ENCODE data around the gene ELFN2. TPM values are rescaled to one million over a fixed set of nuclear protein-coding genes. Genes with fewer than 3 reads are reported as not detected.

Gene ELFN2
- total RNA-seq, 2 donors from 2014 or later: 0.20 TPM; not detected in 1

DNA sequence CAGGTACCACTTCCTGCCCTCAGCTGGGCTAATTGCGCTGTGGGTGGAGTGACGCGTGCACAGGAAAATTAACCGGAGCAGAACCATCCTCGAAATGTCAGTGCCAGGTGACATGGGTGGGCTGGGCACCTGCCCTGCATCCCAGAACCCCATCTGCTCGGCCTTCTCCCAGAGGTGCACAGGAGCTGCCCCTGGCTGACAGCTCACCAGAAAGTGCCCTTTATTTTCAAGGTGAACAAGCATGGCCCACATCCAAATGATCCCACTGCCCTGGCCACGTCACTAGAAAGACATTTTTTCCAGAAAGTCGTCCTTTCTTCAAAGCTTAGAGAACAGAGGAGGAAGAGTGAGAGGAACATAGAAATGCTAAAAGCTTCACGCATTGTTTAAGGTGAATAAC is 4.1 kb upstream of the ELFN2 start:
- intact Hi-C loops (cut with DNase I, micrococcal nuclease): loop anchor here (10.0 kb wide), 1 partner anchor 117 kb away; no protein-coding TSS in a partner anchor
- DNase-seq (no peak), ATAC-seq (no peak)

DNA sequence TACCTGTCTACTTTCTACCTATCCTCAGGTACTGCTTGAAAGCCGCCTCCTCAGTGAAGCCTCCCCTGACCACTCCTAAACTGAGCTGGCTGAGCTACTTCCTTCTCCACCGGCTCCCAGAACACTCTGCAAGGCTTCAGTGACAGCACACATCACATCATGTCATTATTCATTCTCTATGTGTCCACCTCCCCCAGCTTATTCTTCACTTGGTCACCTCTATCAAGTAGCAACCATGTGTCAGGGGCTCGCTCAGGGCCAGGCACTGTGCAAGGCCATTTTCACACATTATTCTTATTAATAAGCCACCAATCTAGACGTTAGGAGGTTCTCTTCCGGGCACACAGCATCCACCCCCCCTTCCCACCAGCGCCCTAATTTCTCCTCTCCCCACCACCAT is 3.7 kb upstream of the ELFN2 start:
- DNase-seq: no peak
- ATAC-seq: no peak
- intact Hi-C loops (cut with DNase I, micrococcal nuclease): loop anchor here (10.0 kb wide), 1 partner anchor 116 kb away; no protein-coding TSS in a partner anchor

DNA sequence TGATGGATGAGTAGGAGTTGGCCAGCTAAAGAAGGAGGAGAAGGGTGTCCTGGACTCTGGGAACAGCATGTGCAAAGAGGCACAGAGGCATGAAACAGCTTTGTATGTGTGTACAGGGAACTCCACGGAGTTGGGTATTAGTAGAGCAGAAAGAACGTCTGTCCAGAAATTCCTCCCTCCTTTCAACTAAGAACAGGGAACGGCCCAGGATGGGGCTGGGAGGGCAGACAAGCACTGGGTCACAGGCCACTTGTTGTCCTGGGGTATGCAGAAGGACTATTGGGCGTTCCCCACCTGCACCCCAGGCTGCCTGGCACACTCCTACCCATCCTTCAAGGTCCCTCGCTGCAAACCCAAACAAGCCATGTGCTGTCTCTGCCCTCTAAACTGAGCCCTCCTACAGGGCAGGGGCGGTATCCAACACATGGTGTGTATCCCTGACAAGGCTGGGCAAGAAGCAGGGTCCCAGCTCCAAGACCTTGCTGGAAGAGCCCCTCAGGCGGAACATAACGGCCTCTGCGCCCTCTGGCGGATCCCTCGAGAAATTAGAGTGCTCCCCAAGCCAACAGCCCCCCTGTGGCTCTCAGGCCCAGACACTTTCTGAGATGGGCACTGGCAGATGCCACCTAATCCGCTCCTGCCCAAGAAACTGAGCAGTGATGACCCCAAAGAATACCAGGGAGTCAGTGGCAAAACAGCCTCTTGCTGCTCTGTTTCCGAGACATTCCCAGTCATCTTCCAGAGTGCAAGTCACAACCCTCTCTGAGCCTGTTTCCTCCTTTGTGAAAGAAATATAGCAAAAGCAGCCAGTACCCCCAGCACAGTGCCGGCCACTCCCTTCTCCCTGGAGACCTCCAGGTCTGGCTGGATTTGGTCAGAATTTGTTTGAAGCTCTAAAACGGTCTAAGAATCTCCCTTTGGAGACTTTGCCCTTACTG is 1.6 kb upstream of the ELFN2 start:
- ATAC-seq: peak; percentile 51
- intact Hi-C loops (cut with DNase I, micrococcal nuclease): no loop called here
- DNase-seq: peak in 1 of 2 donors; percentile 67

DNA sequence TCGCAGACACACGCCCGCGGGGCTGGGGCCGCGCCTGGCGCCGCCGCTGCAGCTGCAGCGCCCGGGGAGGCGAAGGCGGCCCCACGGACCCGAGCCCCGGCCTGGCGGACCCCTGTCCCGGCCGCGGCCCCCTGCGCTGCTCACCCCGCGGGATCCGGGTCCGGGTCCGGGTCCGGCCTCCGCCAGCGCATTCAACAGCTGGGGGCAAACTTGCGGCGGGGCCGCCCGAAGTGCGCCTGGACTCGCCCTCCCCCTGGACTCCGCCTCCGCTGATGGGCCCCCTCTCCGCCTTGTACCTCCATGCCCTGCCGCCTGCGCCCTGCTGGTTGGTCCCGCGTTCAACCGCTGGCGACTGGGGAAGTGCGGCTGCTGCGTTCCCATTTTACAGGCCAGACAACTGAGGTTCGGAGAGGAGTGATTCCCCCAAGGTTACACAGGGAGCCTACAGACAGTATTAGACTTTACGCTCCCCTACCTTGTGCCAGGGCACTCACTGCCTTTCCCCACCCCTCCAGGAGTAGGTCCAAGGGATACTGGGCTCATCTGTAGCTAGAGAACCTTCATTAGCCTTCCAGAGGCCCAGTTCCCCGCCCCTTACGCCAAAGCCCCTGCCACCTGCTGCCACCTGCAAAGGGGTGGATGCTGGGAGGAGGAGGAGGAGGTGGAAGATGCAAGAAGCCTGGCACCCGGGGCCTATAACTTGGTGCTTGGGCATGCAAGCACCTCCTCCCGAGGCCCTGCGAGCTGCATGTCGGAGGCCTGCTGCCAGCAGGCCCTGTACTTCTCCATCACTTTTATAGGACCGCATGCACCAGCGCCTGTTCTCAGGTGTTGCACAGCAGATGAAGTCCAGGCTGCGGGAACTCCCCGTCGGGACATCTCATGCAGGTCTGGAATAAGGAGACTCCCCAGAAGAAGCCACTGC is 694 bp upstream of the ELFN2 start:
- ATAC-seq (no peak), DNase-seq (no peak)
- intact Hi-C loops (cut with DNase I, micrococcal nuclease): no loop called here

DNA sequence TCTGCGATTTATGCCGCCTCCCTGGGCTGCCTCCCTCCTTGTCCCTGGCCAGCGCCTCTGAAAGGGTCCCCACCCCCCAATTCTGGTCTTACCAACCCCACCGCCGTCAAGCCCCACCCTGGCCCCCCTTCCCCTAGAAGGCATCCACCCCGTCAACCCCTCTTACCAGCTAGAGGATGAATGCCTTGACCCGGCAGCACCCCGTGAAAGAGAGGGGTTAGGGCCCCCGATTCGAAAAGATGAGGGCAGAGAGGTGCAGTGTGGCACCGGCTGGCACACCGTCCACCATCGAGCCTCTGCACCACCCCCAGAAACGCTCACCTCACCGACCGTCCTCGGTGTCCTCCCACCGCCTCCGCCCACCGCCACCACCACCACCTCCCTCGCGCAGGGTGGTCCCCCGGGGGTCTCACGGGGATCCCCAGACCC is 559 bp downstream of the ELFN2 start:
- intact Hi-C loops (cut with DNase I, micrococcal nuclease): no loop called here
- no peak for ATAC-seq
- no peak for DNase-seq

DNA sequence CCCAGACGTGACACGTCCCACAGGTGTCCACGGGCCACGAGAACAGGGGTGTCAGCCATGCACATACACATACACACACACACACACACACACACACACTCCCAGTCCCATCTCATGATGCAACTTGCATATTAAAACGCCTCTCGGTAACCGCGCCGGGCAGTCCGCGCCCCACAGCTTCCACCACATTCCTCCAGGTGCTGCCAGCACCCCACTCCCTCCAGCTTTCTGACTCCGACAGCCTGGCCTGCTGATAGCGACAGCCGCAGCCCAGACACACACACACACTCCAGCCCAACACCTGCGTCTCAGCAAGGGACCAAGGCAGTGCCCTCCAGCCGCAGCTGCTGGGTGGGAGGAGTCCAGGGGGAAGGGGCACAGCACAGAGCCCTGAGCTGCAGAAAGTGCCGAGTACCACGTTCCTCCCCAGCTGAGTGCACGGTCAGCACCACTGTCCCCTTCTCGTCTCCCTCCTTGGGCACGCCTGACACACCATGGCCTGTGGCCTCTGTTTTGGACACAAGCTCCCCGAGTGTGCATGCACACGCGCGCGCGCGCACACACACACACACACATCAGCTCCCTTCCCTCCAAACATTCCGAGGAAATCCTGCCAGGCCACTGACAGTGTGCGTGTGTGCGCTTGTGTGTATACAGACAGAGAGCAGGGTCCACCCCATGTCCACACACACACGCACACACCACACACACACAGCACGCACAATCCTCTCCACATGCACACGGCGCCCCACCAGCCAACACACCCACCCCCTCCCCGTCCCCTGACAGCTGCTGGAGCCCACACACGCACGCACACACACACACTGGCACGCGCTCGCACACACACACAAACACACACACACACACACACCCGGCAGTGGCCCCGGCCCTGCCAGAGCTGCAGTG is 1.2 kb downstream of the ELFN2 start:
- no peak for ATAC-seq
- intact Hi-C loops (cut with DNase I, micrococcal nuclease): no loop called here

DNA sequence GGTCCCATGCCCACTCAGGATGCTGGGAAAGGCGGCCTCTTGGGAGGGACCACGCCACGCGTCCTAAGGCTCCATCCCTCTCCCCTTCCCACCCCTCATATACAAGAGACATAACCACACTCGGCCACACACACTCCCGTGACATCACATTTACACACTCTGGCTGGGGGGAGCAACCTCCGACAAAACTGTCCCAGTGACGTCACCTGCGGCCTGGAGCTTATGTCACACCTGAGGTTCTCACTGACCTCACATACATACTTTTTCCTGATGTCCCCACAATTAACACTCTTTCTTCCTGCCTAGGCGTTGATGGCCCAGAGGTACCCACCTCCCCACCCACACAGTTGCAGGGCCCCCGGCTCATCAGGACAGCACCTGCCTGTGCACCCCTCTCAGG is 1.9 kb downstream of the ELFN2 start:
- ATAC-seq (no peak), DNase-seq (no peak)
- intact Hi-C loops (cut with DNase I, micrococcal nuclease): no loop called here

More for the DNA sequence above, 1.2 kb downstream of the ELFN2 start:
- no peak for DNase-seq

DNA sequence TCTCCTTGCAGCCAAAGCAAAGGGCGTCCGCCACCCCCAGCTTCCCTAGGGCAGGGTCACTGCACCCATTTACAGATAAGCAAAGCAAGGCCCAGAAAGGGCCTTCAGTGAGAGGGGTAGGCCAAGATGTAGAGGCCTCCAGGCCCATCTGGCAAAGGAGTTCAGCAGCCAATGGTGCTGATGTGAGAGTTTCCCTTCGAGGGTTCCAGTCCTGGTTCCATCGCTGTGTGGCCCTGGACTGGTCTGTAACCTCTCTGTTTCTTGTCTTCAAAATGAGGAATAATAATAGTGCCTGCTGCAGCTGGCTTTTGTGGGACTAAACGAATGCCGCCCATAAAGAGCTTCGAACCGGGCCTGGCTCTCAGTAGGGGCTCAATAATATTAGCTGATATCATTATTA is 4.0 kb downstream of the ELFN2 start:
- ATAC-seq (no peak), DNase-seq (no peak)
- intact Hi-C loops (cut with DNase I, micrococcal nuclease): no loop called here

DNA sequence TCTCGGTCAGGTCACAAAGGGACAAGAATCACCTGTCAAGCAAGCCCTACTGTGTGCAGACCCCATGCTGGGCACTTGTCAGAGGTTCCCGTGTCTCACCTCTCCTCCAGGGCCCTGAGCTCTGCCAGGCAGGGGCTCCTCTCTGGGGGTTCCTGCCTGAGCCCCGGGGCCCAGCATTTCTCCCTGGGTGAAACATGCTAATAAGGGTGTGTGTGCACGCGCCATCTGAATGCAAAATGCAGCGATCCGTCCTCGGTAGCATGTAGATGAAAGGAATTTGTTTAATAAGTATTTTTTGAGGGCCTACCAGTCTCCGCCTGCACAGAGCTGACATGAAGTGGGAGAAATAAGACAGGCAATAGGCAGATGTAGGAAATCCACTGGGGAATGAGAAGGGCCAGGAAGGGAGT is 5.8 kb downstream of the ELFN2 start:
- no peak for DNase-seq
- intact Hi-C loops (cut with DNase I, micrococcal nuclease): no loop called here
- no peak for ATAC-seq

DNA sequence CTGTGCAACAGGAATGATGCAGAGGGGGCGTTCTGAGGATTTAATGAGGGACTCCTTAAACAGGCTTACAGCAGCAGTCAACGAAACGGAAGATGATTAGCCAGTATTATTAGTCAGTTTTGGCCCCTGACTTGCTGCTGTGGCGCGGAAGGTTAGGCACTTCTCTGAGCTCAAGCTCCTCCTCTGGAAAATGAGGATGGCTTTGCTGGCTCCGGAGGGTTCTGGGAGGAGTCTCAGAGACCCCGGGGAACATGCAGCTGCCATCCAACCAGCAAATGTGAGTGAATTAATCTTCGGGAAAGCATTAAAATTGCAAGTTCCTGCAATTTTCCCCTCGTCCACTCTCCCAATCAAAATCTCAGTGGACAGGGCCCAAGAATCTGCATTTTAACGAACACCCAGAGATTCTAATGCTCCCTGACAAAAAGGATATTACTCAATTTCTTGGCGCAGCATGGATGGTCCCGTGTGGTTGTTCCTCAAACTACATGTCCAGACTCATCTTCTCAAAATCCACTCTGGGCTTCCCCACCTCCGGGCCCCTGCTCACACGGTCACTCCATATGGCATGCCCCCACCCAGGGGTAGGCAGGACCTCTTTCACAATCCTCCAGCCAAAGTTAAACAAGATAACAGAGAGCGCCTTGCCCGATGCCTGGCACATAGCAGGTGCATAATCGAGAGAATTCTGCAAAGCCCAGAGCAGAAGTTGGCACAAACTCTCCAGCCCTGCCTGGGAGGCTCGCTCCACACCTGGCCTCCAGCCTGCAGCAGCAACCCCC is 6.4 kb downstream of the ELFN2 start:
- ATAC-seq: no peak
- intact Hi-C loops (cut with DNase I, micrococcal nuclease): no loop called here
- no peak for DNase-seq

DNA sequence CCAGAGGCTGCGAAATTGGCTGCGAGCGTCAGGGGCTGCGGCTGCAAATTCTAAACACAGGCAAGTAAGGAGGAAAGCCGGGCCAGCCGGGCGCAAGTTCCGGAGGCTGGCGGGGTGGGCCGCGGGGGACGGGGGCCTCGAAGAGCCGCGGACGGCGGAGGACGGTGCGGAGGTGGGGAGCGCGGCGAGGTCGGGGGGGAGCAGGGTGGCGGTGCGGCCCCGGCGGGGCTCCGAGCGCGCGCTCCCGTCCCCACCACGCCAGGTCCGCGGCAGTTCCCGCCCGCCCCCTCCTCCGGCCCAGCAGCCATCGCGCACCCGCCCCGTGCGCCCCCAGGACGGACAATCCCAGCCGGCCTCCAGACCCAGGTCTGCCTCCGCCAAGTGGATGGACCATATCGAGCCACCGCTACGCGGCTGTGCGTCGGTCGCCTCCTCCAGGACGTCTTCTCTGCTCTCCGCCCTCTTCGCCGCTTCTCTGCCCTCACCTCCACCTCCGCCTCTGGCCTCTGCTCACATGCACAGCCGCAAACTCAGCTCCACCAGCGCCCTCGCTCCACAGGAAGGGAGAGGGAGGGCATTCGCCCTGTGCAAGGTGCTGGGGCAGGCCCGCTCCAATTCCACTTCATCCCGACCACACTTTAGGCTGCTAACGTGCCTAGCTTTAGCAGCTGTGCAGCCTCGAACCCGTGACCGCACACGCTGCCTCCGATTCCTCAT is 7.2 kb downstream of the ELFN2 start:
- ATAC-seq (no peak), DNase-seq (no peak)
- intact Hi-C loops (cut with DNase I, micrococcal nuclease): no loop called here

DNA sequence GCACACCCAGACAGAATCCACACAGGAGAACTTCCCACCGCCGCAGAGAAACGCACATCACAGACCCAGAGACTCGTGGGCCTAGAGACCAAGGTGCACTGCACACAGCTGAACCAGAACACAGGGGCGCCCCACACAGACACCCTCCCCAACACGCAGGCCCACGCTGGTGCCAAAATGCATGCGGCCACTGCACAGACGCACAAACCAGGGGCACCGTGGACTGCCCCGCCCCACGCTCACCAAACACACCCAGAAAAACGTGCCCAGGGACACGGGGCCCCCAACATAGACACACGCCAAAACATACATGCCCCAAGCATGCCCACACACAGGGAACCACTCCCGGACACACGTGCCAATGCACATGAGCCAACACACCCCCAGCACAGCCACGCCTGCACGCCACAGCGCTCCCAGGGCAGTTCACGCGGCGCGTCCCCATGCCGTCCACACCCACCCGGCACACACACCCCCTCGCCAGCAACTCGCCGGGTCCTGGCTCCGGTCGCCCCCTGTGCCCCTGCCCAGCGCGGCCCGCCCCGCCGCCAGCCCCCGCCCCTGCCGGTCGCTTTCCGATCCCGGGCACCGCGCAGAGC is 7.8 kb downstream of the ELFN2 start:
- intact Hi-C loops (cut with DNase I, micrococcal nuclease): no loop called here

DNA sequence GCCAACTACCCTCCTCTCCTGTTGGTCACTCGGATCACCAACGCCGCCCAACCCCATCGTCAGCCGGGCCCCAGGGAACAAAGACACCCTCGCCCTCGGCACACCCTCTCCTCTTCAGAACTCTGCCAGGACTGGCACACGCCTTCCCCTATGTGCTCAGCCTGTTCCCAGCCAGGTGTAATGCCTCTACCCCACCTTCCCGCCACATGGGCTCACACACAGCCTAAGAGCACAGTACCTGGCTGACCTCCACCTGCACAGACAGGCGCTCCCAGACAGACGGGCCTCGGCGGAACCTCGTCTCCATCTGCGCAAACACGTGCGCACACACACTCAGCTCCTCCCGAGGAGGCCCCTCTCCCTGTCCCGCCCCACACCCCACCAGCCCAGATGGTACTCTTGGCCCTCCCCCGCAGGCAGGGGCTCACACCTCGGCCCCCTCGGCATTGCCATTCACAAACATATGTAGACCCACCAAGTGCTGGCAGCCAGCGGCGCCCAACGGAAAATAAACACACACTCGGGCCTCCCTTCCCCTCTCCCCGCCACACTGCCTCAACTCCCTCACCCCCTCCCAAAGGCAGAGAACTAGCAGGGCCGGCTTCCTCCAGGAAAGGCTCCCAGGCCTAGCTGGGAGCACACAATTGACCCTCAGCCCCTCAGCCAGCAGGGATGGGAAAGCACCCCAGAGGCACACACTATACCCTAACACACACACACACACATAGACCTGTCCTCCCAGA is 8.5 kb downstream of the ELFN2 start:
- intact Hi-C loops (cut with DNase I, micrococcal nuclease): no loop called here
- peak; percentile 67 for ATAC-seq
- DNase-seq: no peak

More for the DNA sequence above, 7.8 kb downstream of the ELFN2 start:
- DNase-seq: no peak
- peak; percentile 53 for ATAC-seq

DNA sequence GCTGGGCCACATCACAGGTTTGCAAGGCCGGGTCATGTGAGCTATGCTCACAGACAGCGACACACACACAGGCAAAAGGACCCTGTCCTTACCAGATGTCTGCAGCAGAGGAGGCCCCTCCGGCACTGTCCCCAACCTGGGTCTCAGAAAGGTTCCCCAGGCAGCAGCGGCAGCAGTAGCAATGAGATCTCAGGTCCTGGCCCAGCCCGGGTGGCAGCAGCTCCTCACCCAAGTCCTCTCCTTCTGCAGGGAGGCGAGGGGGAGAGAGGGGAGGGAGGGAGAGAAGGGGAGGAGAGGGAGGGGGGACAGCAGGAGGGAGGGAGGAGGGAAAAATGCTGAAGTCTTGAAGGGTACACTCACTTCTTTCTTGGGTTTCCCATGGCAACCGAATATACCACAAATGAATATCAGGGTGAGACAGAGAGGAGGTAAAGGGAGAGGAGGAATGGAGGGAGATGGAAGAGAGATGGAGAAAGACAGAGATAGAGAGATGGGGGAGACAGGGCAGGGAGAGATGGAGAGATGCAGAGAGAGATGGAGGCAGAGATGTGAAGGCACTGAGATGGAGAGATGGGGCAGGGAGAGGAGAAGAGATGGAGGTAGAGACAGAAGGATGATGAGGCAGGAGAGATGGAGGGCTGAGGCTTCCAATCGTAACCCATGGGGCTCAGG is 9.5 kb downstream of the ELFN2 start:
- ATAC-seq: no peak
- intact Hi-C loops (cut with DNase I, micrococcal nuclease): no loop called here
- no peak for DNase-seq

DNA sequence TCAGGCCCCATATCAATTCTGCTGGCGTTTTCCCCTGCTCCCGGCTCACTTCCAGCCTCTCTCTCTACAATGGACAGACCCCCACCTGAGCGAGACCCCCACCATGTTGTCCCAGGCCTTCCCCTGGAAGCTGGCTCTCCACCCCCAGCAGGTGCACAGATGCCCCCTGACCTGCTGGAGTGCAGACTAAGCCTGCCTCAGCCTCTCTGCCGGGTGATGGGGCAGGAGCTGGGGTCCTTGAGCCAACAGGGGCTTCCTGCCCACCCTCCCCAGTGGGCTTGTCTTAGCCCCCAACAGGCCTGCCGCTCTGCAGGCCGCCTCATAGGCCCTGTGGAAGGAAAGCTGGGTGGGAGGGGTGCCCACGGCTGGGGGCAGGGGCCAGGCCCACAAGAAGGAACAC is 10.0 kb downstream of the ELFN2 start:
- intact Hi-C loops (cut with DNase I, micrococcal nuclease): no loop called here
- DNase-seq: no peak
- no peak for ATAC-seq

DNA sequence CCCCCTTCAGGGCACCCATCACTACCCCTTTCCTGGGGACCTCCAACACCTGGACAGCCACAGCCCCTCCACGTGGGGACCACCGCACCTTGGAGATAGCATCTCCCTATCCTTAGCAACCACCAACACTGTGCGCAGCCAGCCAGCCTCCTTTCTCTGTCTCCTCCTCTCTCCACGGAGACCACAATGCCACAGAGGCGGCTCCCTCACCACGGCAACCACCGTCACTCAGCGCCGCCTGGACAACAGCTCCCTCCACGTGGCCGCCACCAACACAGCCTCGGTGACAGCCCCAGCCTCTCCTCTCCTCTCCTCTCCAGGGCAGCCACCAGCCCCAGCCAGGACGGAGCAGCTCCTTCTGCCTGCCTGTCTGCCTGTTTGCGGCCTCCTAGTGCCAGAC is 10.5 kb downstream of the ELFN2 start:
- DNase-seq (no peak), ATAC-seq (no peak)
- intact Hi-C loops (cut with DNase I, micrococcal nuclease): no loop called here
